Epithelial cell of esophagus (primary cell): Measurements from ENCODE around the gene UACA.

ENCODE experiments used
- DNase-seq: peaks from one replicate; pipeline ENCODE4 v3.0.0; 2010; ENCODE audit warnings: low read depth
- H3K4me3 ChIP-seq: 2 replicates; pipeline ENCODE4 v1.5.1; 2011; ENCODE audit warnings: mild to moderate bottlenecking, low read length, control low read depth
- TF ChIP-seq, protein P1 (sequence below): IDR thresholded peaks from 2 replicates; pipeline ENCODE4 v1.5.1; 2011; ENCODE audit warnings: low read depth, mild to moderate bottlenecking, low read length, control low read depth, inconsistent platforms; ENCODE audit not compliant: insufficient read depth; ENCODE audit errors: missing control alignments

UACA gene

DNA sequence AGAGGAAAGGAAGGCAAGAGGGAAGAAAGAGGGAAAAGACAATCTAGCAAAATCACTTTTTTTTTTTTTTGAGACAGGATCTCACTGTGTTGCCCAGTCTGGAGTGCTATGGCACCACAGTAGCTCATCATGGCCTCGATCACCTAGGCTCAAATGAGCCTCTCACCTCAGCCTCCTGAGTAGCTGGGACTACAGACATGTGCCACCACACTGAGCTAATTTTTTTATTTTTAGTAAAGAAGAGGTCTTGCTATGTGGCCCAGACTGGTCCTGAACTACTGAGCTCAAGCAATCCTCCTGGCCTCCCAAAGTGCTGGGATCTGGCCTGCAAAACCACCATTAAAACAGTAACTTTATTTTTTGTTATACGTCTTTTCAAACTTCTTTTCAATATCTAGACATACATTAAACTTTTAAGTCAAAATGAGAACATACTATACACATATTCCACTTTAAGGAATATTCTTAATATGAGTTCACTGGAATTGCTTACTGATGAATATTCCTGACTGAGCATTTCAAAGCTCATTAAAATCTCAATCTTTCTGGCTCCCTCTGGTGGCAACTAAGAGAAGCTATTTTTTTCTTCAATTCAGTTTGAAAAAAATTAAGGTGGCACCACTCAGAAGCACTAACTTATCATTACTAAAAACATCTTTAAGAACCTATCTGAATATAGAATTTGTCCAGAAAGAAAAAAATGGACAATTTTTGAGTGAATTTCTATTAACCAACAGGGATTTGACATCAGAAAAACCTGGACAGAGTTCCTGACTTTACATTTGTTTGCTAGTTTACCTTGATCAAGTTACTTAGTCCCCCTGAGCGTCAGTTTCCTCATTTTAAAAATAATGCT, 40.9 kb downstream of the UACA start:
- TF ChIP-seq, protein P1, sequence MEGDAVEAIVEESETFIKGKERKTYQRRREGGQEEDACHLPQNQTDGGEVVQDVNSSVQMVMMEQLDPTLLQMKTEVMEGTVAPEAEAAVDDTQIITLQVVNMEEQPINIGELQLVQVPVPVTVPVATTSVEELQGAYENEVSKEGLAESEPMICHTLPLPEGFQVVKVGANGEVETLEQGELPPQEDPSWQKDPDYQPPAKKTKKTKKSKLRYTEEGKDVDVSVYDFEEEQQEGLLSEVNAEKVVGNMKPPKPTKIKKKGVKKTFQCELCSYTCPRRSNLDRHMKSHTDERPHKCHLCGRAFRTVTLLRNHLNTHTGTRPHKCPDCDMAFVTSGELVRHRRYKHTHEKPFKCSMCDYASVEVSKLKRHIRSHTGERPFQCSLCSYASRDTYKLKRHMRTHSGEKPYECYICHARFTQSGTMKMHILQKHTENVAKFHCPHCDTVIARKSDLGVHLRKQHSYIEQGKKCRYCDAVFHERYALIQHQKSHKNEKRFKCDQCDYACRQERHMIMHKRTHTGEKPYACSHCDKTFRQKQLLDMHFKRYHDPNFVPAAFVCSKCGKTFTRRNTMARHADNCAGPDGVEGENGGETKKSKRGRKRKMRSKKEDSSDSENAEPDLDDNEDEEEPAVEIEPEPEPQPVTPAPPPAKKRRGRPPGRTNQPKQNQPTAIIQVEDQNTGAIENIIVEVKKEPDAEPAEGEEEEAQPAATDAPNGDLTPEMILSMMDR, result peak; percentile 65
- DNase-seq, result peak; percentile 63
- H3K4me3 ChIP-seq, result no peak overlapping the region

DNA sequence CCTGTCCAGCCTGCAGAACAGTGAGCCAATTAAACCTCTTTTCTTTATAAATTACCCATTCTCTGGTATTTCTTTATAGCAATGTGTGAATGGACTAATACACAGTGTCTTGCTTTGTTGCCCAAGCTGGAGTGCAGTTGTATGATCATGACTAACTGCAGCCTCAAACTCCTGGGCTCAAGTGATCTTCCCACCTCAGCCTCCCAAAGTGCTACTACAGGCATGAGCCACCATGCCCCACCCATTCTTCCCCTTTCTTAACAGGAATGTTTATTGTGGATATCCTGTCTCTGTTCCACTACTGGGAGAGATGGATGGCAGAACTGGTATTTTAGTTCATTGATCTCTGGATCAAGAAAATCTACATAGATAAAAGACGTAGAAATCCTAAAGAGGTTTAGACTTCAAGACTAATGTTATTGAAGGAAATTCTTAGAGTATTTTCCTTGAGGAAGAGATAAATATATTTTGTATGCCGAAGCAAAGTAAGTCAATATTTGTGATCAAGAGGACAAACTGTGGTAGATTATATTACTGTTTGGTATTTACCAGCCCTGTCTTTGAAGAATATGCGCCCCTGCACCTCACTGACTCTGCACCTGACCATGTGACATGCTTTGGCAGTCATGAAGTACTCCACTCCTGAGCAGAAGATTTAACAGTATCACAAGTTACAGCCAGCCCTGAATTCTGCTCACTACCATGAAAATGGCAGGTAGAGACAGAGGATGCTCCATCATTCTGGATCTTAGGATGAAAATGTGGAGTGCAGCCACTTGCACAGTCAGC, 42.9 kb downstream of the UACA start:
- TF ChIP-seq, protein P1, result no peak
- peak; percentile 22 for DNase-seq
- no peak overlapping the region for H3K4me3 ChIP-seq

DNA sequence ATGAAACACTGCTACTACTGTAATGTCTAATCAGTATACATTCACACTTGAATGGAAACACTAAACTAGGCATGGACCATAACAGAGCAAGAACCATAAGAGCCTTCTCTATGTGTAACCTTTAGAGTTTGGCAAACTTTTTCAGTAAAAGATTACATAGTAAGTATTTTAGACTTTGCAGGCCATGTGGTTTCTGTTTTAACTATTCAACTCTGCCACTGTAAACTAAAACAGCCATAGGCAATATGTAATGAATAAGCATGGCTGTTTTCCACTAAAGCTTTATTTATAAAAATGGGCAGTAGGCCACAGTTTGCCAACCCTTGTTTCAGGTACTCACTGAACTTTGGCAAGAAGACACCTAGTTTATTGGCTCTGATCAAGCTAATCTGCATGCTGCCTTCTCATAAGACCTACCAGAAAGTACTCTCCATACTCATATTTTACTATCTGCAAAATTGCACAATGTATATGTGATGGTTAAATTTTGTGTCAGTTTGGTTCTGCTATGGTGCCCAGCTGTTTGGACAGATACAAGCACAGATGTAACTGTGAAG, 46.0 kb downstream of the UACA start:
- DNase-seq, result no peak
- TF ChIP-seq, protein P1, result no peak
- no peak overlapping the region for H3K4me3 ChIP-seq

DNA sequence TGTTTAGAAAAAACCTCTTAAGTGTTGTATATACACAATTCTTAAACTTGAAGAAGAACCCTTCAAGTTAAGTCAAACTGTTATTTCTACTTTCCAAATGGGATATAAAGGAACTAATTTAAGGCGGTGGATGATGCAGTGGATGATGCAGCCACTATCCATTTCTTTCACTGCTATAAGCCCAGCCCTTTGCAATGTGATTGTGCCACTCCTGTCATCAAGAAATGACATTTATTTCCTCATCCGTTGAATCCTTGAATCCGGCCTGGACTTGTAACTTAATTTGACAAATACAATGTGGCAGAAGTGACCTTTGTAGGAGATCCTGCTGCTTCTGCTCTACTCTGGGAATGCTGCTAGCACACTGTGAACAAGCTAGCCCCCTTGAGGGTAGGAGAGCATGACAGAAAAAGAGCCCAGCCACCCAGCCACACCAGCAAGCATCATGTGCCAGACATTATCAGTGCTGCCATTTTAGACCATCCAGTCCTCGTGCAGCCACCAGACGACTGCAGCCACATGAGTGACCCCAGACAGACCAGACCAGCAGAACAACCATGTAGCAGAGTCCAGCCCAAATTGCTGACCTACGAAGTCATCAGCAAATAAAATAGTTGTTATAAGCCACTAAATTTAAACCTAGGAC, 47.4 kb downstream of the UACA start:
- TF ChIP-seq, protein P1, result no peak
- peak; percentile 7 for DNase-seq
- no peak overlapping the region for H3K4me3 ChIP-seq

DNA sequence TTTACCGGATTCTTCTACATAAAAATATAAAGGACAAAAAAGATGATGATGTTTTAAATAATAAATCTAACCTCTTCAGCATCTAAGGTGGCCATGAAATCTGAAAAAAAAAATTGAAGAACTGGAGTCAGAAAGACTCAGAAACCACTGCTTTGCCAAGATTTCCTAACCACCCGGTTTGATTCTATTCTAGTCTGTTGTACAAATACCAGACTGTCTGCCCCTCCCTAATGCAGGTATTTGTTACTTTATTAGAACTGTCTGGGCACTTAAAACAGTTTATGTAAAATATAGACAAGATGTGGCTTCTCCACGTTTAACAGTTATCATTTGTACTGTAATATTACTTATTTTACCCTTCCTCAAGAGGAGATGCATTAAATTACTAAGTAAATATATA, 48.8 kb downstream of the UACA start:
- H3K4me3 ChIP-seq, result no peak overlapping the region
- peak; percentile 46 for DNase-seq
- TF ChIP-seq, protein P1, result no peak

DNA sequence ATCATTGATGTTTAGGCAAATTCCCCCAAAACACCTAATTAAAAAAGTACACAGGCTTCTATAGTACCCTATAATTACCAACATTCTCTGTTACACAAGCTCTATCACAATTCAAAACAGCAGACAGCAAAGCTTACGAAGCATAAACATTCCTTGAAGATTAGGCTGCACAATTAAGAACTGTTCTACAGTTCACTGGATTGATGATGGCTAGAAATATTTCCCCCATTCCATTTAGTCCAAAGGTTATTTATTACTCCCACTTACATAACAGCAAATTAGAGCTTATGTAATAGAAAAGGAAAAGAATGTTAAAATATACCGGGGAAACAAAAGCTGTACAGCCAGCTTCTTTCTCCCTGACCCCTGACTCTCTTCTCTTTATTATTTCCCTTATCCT, 49.3 kb downstream of the UACA start:
- H3K4me3 ChIP-seq, result no peak overlapping the region
- TF ChIP-seq, protein P1, result no peak
- no peak for DNase-seq
